ENCODE results near the gene DLX3. TPM values are rescaled to one million over a fixed set of nuclear protein-coding genes. Genes with fewer than 3 reads are reported as not detected.

The DLX3 gene
- total RNA-seq, 1 experiment from 2014 or later, result 1.2 TPM

GRCh38 chr17:49990921-49991320, 4.1 kb downstream of the DLX3 start:
- Histone ChIP-seq H3K14ac (ENCODE audit: insufficient read depth, low read length) (no peak overlapping the region), H3T11ph (ENCODE audit: low read length) (no peak overlapping the region), H3K79me2 (ENCODE audit: insufficient read depth, low read length) (no peaks in the 10 kb centered on the region), H2BK15ac (ENCODE audit: low read depth, low read length) (no peak overlapping the region), H3K27ac (ENCODE audit: insufficient read length, low read depth, low read length) (no peak overlapping the region), H3K23me2 (ENCODE audit: insufficient read length, low read depth, low read length, poor library complexity, severe bottlenecking) (peaks cover 7% of the 10 kb centered on the region), H2BK120ac (ENCODE audit: low read depth, low read length, poor library complexity, severe bottlenecking) (no peak overlapping the region), H2BK20ac (ENCODE audit: low read depth, low read length, poor library complexity, severe bottlenecking) (no peak overlapping the region), H3K4ac (ENCODE audit: low read depth, low read length) (no peak overlapping the region), H3K4me2 (ENCODE audit: insufficient read depth, insufficient read length, low read length) (no peak overlapping the region), H2BK5ac (ENCODE audit: insufficient read length, low read length) (no peak overlapping the region), H4K20me1 (ENCODE audit: control insufficient read depth, insufficient read depth, insufficient read length) (peaks cover 5% of the 10 kb centered on the region), H3K4me1 (ENCODE audit: insufficient read depth, low read length) (no peaks in the 10 kb centered on the region; the same call in 1 of the 2 replicates), H2AK5ac (ENCODE audit: insufficient read length, low read length) (no peak overlapping the region), H4K5ac (ENCODE audit: insufficient read length, low read depth, low read length) (no peak overlapping the region), H3K56ac (ENCODE audit: insufficient read length, low read depth, low read length) (no peak overlapping the region), H2BK12ac (ENCODE audit: insufficient read length, low read depth, low read length) (no peak overlapping the region), H3K23ac (ENCODE audit: insufficient read length, low read depth, low read length) (no peak overlapping the region), H4K8ac (replicated peaks; ENCODE audit: insufficient read length, low read depth, low read length) (no peak overlapping the region), H3K27me3 (ENCODE audit: insufficient read depth, low read length) (peaks cover 55% of the 10 kb centered on the region), H3K9ac (ENCODE audit: extremely low read depth, insufficient read length, low read length) (no peak overlapping the region), H3K9me3 (ENCODE audit: control insufficient read depth, low read depth, low read length) (no peaks in the 10 kb centered on the region), H3K79me1 (ENCODE audit: insufficient read depth, low read depth, low read length, poor library complexity, severe bottlenecking) (no peaks in the 10 kb centered on the region), H3K18ac (ENCODE audit: insufficient read length, low read depth, low read length) (no peak overlapping the region), H4K91ac (ENCODE audit: insufficient read length, low read depth, low read length) (no peak overlapping the region), H2AFZ (ENCODE audit: low read length) (no peak overlapping the region)
- no CpG with 5 or more reads among the region's 8 CpGs for WGBS (ENCODE audit: extremely low coverage, insufficient read length, low lambda C conversion rate)
- peaks cover 6 to 10% of the 10 kb centered on the region in 2 experiments; a peak in 4 of 5 replicates for H3K9me3 Mint-ChIP-seq
- peaks cover 0 to 3% (median 2%) of the 10 kb centered on the region in 3 experiments; a peak in 3 of 7 replicates for H3K36me3 Mint-ChIP-seq (ENCODE audit: insufficient read depth in 1 of 3, low read depth in 3 of 3)
- H3K27ac Mint-ChIP-seq, result no peak overlapping the region
- TF ChIP-seq CTCF (conservative IDR thresholded peaks at IDR 0.05), result no peak
- peaks cover 19 to 46% of the 10 kb centered on the region in 2 experiments for H3K4me1 Mint-ChIP-seq
- peaks cover 98% of the 10 kb centered on the region for H3K27me3 Mint-ChIP-seq (ENCODE audit: low read depth)
- DNase-seq, result peak; percentile 19
- H3K4me3 Mint-ChIP-seq, result no peak overlapping the region
